ENCODE measurements around the gene VWF. TPM values are rescaled to one million over a fixed set of nuclear protein-coding genes. Genes with fewer than 3 reads are reported as not detected.

VWF gene
- total and polyA plus RNA-seq, 2 donors (not counting 1 experiment from before 2014, with no cell fraction given), result not detected

DNA sequence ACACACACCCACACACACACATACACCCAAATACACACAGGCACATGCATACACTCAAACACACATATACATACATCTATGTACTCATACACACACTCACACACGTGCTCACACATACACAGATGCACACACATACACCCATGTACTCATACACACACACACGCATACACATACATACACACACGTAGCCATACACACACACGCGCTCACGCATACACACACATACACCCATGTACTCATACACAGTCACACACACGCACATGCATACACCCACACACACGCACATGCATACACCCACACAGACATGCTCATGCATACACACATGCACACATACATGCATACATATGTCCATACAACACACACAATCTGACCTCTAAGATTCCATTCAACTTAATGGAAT is 91.7 kb downstream of the VWF start:
- intact Hi-C loops (cut with micrococcal nuclease), result no loop called here
- Histone ChIP-seq H3K9ac (ENCODE audit: low read length) (no peak overlapping the region), H3K4me3 (ENCODE audit: control extremely low read depth in 1 of 5, extremely low read depth in 1 of 5, insufficient read depth in 1 of 5, low read depth in 2 of 5, low read length in 4 of 5) (no peak overlapping the region), H3K4me1 (ENCODE audit: control insufficient read depth in 2 of 2, insufficient read depth in 2 of 2, low read length in 2 of 2) (no peaks in the 10 kb centered on the region), H4K20me1 (ENCODE audit: control insufficient read depth, insufficient read depth, low read length, poor library complexity, severe bottlenecking) (no peaks in the 10 kb centered on the region), H3K4me2 (replicated peaks; ENCODE audit: low read depth, low read length, poor library complexity, severe bottlenecking) (no peak overlapping the region), H2AFZ (ENCODE audit: insufficient read depth, low read depth, low read length, poor library complexity, severe bottlenecking) (no peak overlapping the region), H3K27ac (ENCODE audit: low read length in 2 of 2) (no peak overlapping the region), H3K36me3 (replicated peaks in 1 of 2; ENCODE audit: control extremely low read depth in 1 of 2, control insufficient read depth in 1 of 2, extremely low read depth in 1 of 2, insufficient read depth in 2 of 2, low read length in 1 of 2) (no peaks in the 10 kb centered on the region), H3K27me3 (replicated peaks in 1 of 4; ENCODE audit: control extremely low read depth in 1 of 4, control insufficient read depth in 3 of 4, insufficient read depth in 4 of 4, low read length in 3 of 4) (no peaks in the 10 kb centered on the region), H3K79me2 (ENCODE audit: control insufficient read depth, insufficient read depth, low read length) (no peaks in the 10 kb centered on the region), H3K9me3 (ENCODE audit: control extremely low read depth in 1 of 3, control insufficient read depth in 2 of 3, insufficient read depth in 1 of 3, low read length in 2 of 3) (no peaks in the 10 kb centered on the region)
- Mint-ChIP-seq H3K4me1 (no peaks in the 10 kb centered on the region), H3K27ac (no peak overlapping the region), H3K9me3 (ENCODE audit: insufficient read depth) (no peaks in the 10 kb centered on the region), H3K27me3 (peaks cover 10% of the 10 kb centered on the region), H3K4me3 (no peak overlapping the region)
- WGBS (ENCODE audit: insufficient coverage), result 90% methylated on average over 7 of the region's 8 CpGs
- CTCF ChIA-PET, result no interaction called here
- TF ChIP-seq EZH2 (IDR thresholded peaks at IDR 0.05; ENCODE audit: borderline replicate concordance, insufficient read depth, low read depth, low read length, poor library complexity, severe bottlenecking), result no peak
- TF ChIP-seq, protein P1, sequence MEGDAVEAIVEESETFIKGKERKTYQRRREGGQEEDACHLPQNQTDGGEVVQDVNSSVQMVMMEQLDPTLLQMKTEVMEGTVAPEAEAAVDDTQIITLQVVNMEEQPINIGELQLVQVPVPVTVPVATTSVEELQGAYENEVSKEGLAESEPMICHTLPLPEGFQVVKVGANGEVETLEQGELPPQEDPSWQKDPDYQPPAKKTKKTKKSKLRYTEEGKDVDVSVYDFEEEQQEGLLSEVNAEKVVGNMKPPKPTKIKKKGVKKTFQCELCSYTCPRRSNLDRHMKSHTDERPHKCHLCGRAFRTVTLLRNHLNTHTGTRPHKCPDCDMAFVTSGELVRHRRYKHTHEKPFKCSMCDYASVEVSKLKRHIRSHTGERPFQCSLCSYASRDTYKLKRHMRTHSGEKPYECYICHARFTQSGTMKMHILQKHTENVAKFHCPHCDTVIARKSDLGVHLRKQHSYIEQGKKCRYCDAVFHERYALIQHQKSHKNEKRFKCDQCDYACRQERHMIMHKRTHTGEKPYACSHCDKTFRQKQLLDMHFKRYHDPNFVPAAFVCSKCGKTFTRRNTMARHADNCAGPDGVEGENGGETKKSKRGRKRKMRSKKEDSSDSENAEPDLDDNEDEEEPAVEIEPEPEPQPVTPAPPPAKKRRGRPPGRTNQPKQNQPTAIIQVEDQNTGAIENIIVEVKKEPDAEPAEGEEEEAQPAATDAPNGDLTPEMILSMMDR (IDR thresholded peaks at IDR 0.05), result no peak
- POLR2A ChIA-PET, result no interaction called here
- ATAC-seq (ENCODE audit: low read depth) (no peak), DNase-seq (no peak)

DNA sequence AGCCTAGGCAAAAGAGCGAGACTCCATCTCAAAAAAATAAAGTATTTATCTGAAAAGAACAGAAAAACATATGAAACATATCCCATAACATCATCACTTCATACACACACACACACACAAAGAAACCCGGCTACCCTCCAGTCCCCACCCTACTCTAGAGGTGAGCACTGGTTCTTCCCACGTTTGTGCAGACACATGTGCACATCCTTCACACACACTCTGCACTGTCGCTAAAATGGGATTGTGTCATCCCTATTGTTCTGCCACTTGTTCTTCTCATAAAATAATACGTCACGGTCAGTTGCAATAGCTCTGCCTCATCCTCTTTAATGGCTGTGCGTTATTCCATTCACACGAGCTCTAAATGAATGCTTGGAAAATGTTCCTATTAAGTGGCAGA is 93.5 kb downstream of the VWF start:
- Histone ChIP-seq H3K79me2 (ENCODE audit: control insufficient read depth, insufficient read depth, low read length) (no peaks in the 10 kb centered on the region), H4K20me1 (ENCODE audit: control insufficient read depth, insufficient read depth, low read length, poor library complexity, severe bottlenecking) (no peaks in the 10 kb centered on the region), H3K4me3 (ENCODE audit: control extremely low read depth in 1 of 5, extremely low read depth in 1 of 5, insufficient read depth in 1 of 5, low read depth in 2 of 5, low read length in 4 of 5) (no peak overlapping the region), H3K9me3 (ENCODE audit: control extremely low read depth in 1 of 3, control insufficient read depth in 2 of 3, insufficient read depth in 1 of 3, low read length in 2 of 3) (peaks cover 0 to 6% (median 0%) of the 10 kb centered on the region in 3 donors), H3K27ac (ENCODE audit: low read length in 2 of 2) (no peak overlapping the region), H3K4me1 (ENCODE audit: control insufficient read depth in 2 of 2, insufficient read depth in 2 of 2, low read length in 2 of 2) (no peaks in the 10 kb centered on the region), H3K36me3 (replicated peaks in 1 of 2; ENCODE audit: control extremely low read depth in 1 of 2, control insufficient read depth in 1 of 2, extremely low read depth in 1 of 2, insufficient read depth in 2 of 2, low read length in 1 of 2) (no peaks in the 10 kb centered on the region), H3K27me3 (replicated peaks in 1 of 4; ENCODE audit: control extremely low read depth in 1 of 4, control insufficient read depth in 3 of 4, insufficient read depth in 4 of 4, low read length in 3 of 4) (peaks cover 0 to 7% (median 3%) of the 10 kb centered on the region in 4 experiments), H3K9ac (ENCODE audit: low read length) (no peak overlapping the region), H3K4me2 (replicated peaks; ENCODE audit: low read depth, low read length, poor library complexity, severe bottlenecking) (no peak overlapping the region), H2AFZ (ENCODE audit: insufficient read depth, low read depth, low read length, poor library complexity, severe bottlenecking) (no peak overlapping the region)
- TF ChIP-seq EZH2 (IDR thresholded peaks at IDR 0.05; ENCODE audit: borderline replicate concordance, insufficient read depth, low read depth, low read length, poor library complexity, severe bottlenecking), result no peak
- TF ChIP-seq, protein P1 (IDR thresholded peaks at IDR 0.05), result no peak
- no peak overlapping the region for H3K4me3 Mint-ChIP-seq
- no peak overlapping the region for H3K27ac Mint-ChIP-seq
- CTCF ChIA-PET, result interaction anchor here (0.8 to 1.6 kb wide), 2 partner anchors 41 to 43 kb away, joined by 3 to 5 read pairs; no protein-coding TSS in a partner anchor
- H3K27me3 Mint-ChIP-seq, result peaks cover 10% of the 10 kb centered on the region
- DNase-seq (no peak), ATAC-seq (ENCODE audit: low read depth) (no peak)
- POLR2A ChIA-PET, result no interaction called here
- intact Hi-C loops (cut with micrococcal nuclease), result no loop called here
- no peaks in the 10 kb centered on the region for H3K4me1 Mint-ChIP-seq
- 94% methylated on average over 6 of the region's 8 CpGs for WGBS (ENCODE audit: insufficient coverage)
- H3K9me3 Mint-ChIP-seq (ENCODE audit: insufficient read depth), result no peaks in the 10 kb centered on the region
